A549 (cell line): ENCODE results near the gene SMO.

Experiments
- CHD2 ChIP-seq: fragments of 150-350 bp; IDR thresholded peaks from 2 replicates; pipeline ENCODE4 v1.6.1; 2014; ENCODE audit warnings: low read length; ENCODE audit not compliant: partially characterized antibody
- CHD4 ChIP-seq: fragments of 200-600 bp; sonication (generic); IDR thresholded peaks from 2 replicates; pipeline ENCODE4 v1.6.1; 2016; ENCODE audit warnings: antibody characterized with exemption, mild to moderate bottlenecking, borderline replicate concordance
- GATA3 ChIP-seq: IDR thresholded peaks from 2 replicates; pipeline ENCODE4 v1.6.1; 2012; ENCODE audit warnings: borderline replicate concordance
- HDAC2 ChIP-seq: fragments of 200-600 bp; sonication (generic); IDR thresholded peaks from 2 replicates; pipeline ENCODE4 v1.6.1; 2016
- JUN ChIP-seq, 2 experiments: fragments of >200 bp; sonication (Bioruptor Twin); formaldehyde crosslinking; IDR thresholded peaks; 2 replicates in 1 of 2; 3 replicates in 1 of 2; pipeline ENCODE4 v1.6.1; 2016 to 2017
- KDM5A ChIP-seq: fragments of 200-600 bp; sonication (generic); IDR thresholded peaks from 2 replicates; pipeline ENCODE4 v1.6.1; 2016; ENCODE audit warnings: antibody characterized with exemption, mild to moderate bottlenecking
- MAX ChIP-seq: IDR thresholded peaks from 2 replicates; pipeline ENCODE4 v1.6.1; 2012
- MYC ChIP-seq: IDR thresholded peaks from 2 replicates; pipeline ENCODE4 v1.6.1; 2012; ENCODE audit warnings: mild to moderate bottlenecking, inconsistent platforms, low read length, improper control_type of control experiment, borderline replicate concordance
- POLR2A ChIP-seq: IDR thresholded peaks from 2 replicates; pipeline ENCODE4 v1.6.1; 2012; ENCODE audit warnings: mild to moderate bottlenecking, low read length
- RAD21 ChIP-seq, 2 experiments: fragments of >200 bp in 1 of 2; sonication (Bioruptor Twin) in 1 of 2; formaldehyde crosslinking in 1 of 2; IDR thresholded peaks in 1 of 2; conservative IDR thresholded peaks in 1 of 2; 2 replicates in 1 of 2; 3 replicates in 1 of 2; pipeline ENCODE4 v1.6.1; 2012 to 2018; ENCODE audit warnings: inconsistent platforms in 1 of 2
- RARB ChIP-seq: fragments of 250-450 bp; sonication (Bioruptor Pico); IDR thresholded peaks from 2 replicates; pipeline ENCODE4 v1.8.0; 2021; ENCODE audit warnings: mild to moderate bottlenecking, moderate library complexity
- TF ChIP-seq, protein P1 (sequence below): fragments of >200 bp; sonication (Bioruptor Twin); formaldehyde crosslinking; IDR thresholded peaks from 3 replicates; pipeline ENCODE4 v1.5.1; 2016

DNA sequence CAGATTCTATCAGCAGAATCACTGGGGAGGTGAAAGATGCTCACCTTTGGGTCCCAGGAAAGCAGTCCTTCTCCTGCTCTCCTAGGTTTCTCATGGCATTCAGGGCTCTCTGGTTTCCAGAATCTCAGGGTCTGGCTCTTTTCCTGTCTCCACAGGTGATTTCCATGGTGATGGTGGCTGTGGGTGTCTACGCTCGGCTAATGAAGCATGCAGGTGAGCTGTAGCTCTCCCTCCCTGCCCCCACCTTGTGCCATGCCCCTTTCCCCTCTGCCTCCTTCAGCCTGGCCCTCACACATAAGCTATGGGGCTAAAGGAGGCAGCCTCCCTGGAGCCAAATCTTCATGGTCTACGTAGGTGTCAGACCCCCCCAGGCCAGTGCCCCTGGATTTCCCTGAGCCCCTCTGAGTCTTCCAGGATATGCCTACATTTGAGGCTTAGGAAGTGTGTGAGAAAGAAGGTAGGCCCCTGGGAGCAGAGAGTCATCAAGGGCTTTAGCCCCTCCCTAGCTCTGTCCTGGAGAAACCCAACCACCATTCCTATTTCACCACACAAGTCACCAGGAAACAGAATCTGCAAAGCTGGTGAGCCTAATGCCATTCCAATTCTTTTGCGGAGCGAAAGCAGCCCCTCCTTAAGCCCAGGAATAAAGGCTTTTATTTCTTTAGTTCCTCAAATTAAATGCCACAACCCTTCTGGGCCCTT is 26.8 kb upstream of the SMO start:
- no peak for TF ChIP-seq RAD21 (conservative IDR thresholded peaks at IDR 0.05 in 1 of 2, IDR thresholded peaks at IDR 0.05 in 1 of 2)
- no peak for TF ChIP-seq HDAC2
- TF ChIP-seq MAX = no peak
- no peak for TF ChIP-seq GATA3
- TF ChIP-seq JUN (IDR thresholded peaks at IDR 0.05) = no peak
- no peak for TF ChIP-seq KDM5A
- TF ChIP-seq, protein P1, sequence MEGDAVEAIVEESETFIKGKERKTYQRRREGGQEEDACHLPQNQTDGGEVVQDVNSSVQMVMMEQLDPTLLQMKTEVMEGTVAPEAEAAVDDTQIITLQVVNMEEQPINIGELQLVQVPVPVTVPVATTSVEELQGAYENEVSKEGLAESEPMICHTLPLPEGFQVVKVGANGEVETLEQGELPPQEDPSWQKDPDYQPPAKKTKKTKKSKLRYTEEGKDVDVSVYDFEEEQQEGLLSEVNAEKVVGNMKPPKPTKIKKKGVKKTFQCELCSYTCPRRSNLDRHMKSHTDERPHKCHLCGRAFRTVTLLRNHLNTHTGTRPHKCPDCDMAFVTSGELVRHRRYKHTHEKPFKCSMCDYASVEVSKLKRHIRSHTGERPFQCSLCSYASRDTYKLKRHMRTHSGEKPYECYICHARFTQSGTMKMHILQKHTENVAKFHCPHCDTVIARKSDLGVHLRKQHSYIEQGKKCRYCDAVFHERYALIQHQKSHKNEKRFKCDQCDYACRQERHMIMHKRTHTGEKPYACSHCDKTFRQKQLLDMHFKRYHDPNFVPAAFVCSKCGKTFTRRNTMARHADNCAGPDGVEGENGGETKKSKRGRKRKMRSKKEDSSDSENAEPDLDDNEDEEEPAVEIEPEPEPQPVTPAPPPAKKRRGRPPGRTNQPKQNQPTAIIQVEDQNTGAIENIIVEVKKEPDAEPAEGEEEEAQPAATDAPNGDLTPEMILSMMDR = no peak
- no peak for TF ChIP-seq MYC
- TF ChIP-seq RARB (CRISPR knock-in tag) = no peak
- TF ChIP-seq POLR2A = no peak
- TF ChIP-seq CHD4 = no peak
- TF ChIP-seq CHD2 = no peak
